Bronchial epithelial cell (primary cell): ENCODE measurements around the gene RALGPS1. TPM values are rescaled to one million over a fixed set of nuclear protein-coding genes. Genes with fewer than 3 reads are reported as not detected.

Experiments
- DNase-seq: peaks from one replicate; pipeline ENCODE4 v3.0.0-alpha.2; 2010; ENCODE audit warnings: low read depth
- FAIRE-seq: peaks from 2 replicates; lab custom pipeline; 2011; peaks lifted over from hg19 to GRCh38; lab: Jason Lieb, UNC
- H3K27me3 ChIP-seq: 2 replicates; pipeline ENCODE4 v1.5.1; 2011; ENCODE audit warnings: low read length; ENCODE audit not compliant: control insufficient read depth, insufficient read depth
- H3K36me3 ChIP-seq: 2 replicates; pipeline ENCODE4 v1.5.1; 2011; ENCODE audit warnings: low read length; ENCODE audit not compliant: control insufficient read depth, insufficient read depth
- H3K4me3 ChIP-seq: 2 replicates; pipeline ENCODE4 v1.5.1; 2011; ENCODE audit warnings: mild to moderate bottlenecking, low read depth, low read length, control low read depth
- total RNA-seq: library from RNA; depleted of rRNA; stranded (reverse); fragments of >200 nt; gene quantifications from 2 replicates; pipeline ENCODE4 v1.2.1, GENCODE V29; 2014
- TF ChIP-seq, protein P1 (sequence below): IDR thresholded peaks from 2 replicates; pipeline ENCODE4 v1.5.1; 2011; ENCODE audit warnings: mild to moderate bottlenecking, moderate library complexity, low read length, control low read depth, inconsistent platforms; ENCODE audit not compliant: insufficient read depth, severe bottlenecking

The RALGPS1 gene
- total RNA-seq, 1 donor from 2014 or later: 3.2 TPM

DNA sequence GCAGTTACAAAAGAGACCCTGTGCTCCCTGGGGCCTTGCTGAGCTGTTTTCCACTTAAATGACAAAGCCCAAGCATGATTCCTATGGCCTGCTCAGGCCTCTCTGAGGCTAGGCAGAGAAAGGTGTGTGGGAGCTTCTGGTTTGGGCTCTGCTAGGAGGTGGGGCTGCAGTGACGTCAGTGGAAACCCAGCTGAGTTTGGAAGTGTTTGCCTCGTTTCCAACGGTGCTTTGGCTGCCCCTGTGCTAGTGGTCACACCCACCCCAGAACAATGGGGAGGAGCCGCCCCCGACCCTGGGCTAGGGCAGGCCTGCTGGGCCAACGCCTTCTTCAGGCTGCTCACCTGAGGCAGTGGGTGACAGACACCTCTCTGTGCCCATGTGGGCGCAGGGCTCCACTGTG lies 197.5 kb downstream of the RALGPS1 start:
- DNase-seq: peak; percentile 54
- no peaks in the 10 kb centered on the region for H3K36me3 ChIP-seq
- TF ChIP-seq, protein P1, sequence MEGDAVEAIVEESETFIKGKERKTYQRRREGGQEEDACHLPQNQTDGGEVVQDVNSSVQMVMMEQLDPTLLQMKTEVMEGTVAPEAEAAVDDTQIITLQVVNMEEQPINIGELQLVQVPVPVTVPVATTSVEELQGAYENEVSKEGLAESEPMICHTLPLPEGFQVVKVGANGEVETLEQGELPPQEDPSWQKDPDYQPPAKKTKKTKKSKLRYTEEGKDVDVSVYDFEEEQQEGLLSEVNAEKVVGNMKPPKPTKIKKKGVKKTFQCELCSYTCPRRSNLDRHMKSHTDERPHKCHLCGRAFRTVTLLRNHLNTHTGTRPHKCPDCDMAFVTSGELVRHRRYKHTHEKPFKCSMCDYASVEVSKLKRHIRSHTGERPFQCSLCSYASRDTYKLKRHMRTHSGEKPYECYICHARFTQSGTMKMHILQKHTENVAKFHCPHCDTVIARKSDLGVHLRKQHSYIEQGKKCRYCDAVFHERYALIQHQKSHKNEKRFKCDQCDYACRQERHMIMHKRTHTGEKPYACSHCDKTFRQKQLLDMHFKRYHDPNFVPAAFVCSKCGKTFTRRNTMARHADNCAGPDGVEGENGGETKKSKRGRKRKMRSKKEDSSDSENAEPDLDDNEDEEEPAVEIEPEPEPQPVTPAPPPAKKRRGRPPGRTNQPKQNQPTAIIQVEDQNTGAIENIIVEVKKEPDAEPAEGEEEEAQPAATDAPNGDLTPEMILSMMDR: no peak
- H3K4me3 ChIP-seq: no peak overlapping the region
- H3K27me3 ChIP-seq: peaks cover 13% of the 10 kb centered on the region
- peak; percentile 43 for FAIRE-seq

DNA sequence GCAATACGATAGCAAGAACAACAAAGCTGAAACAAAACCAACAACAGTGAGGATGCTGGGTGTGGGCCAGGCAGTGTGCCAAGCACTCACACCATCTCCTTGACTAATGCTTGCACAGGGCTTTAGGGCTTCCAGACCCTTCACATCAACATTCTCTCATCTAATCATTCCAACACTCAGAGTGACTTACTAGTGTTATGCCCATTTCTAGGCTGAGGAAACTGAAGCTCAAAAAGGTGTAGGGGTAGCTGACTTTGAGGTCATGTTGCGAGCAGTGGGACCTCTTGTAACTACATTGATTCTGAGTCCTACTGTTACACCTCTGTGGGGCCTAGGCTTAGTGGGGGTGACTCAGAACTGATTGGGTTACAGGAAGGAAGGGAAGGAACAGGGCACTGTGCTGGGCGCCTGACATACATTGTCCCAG lies 198.2 kb downstream of the RALGPS1 start:
- Histone ChIP-seq H3K36me3 (no peaks in the 10 kb centered on the region), H3K27me3 (peaks cover 12% of the 10 kb centered on the region), H3K4me3 (no peak overlapping the region)
- DNase-seq (peak; percentile 82), FAIRE-seq (no peak)
- TF ChIP-seq, protein P1: no peak

- FAIRE-seq: no peak
- no peak overlapping the region for H3K4me3 ChIP-seq
- TF ChIP-seq, protein P1: no peak
- H3K36me3 ChIP-seq: no peaks in the 10 kb centered on the region
- H3K27me3 ChIP-seq: peaks cover 8% of the 10 kb centered on the region
- DNase-seq: no peak
Observed at GRCh38 chr9:127113191-127113972, 198.8 kb downstream of the RALGPS1 start.

DNA sequence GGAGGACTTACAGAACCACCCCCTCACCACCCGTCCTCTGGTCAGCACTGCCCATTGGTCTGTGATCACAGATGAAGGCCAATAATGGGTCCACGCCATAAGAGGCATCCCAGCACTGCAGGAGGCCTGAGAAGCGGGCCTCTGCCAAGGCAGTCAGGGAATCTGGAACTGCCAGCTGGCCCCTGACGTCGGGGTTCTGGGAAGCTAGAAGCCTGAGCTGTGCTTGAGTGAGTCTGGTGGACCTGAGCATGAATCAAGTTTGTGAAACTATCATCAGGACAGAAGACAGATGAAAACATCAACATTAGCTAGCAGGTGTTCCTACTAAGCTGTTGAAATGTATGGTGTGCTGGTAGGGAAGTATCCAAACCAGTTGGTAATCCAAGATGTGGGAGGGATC lies 200.0 kb downstream of the RALGPS1 start:
- Histone ChIP-seq H3K36me3 (no peaks in the 10 kb centered on the region), H3K27me3 (no peaks in the 10 kb centered on the region), H3K4me3 (no peak overlapping the region)
- TF ChIP-seq, protein P1: no peak
- no peak for FAIRE-seq
- DNase-seq: no peak

DNA sequence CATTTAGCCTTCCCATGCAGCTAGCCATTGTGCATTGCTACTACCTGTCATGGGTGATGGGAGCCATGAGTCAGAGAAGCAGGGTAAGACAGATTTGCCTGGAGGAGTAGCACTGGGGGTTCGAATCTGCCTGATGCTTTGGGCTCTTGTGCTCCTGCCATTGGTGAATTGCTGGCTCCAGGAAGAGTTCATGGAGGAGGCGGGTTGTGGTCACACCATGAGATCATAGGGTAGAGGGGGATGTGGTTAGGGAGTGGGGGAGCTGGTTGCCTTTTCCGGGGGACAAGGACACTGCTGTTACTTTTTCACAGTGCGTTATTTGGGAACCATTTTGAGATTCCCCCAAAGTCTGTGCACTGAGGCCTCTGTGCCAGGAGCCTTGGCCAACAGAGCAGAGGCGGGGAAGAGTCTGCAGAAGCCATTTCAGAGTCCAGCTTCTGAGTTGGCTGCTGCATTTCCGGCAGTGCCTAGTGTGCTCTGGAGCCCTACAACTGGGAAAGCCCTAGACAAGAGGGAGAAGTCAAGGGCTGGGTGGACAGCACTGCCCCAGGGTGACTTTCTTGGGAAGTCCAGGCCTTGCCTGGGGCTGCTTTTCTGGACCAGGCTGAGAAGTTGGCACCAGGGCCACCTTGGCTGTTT lies 201.6 kb downstream of the RALGPS1 start:
- DNase-seq: no peak
- H3K4me3 ChIP-seq: no peak overlapping the region
- TF ChIP-seq, protein P1: no peak
- peaks cover 3% of the 10 kb centered on the region for H3K27me3 ChIP-seq
- no peak for FAIRE-seq
- H3K36me3 ChIP-seq: no peaks in the 10 kb centered on the region
